ENCODE results near the gene LEFTY1.

LEFTY1 gene

DNA sequence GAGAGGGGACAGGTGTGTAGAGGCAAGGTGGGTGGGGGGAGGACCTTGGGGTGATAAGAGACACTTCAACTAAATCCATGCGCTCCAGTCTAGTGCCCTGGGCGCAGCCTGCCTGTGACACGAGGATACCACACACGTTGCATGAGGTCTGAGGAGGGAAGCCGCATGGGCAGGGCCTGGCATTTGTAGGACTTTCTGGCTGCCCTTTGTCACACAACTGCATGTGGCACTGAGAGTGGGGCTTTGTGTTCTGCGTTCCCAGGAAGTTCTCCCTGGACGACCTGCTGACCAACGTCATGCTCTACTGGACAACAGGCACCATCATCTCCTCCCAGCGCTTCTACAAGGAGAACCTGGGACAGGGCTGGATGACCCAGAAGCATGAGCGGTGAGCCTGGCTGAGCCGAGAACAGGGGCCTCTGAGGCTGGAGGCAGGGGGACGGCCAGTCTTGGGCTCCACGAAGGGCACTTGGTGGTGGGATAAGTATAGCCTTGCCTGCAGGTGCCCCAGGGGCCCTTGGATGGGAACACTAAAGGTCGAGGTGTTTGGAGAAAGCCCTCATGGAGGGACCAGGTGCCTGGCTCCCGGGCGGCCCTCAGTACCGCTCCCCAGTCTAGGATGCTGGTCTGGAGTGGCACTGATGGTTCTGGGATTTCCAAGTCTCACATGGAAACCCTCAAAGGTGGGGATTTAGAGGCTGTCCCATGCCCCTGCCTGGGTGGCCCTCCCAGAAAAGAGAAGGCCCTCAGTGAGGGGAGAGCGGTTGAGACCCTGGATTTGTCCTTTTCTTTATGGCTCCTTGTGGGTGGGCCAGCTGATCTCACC, 44.5 kb downstream of the LEFTY1 start:
- H3K27me3 ChIP-seq (ENCODE audit: insufficient read depth, poor library complexity, severe bottlenecking) = no peaks in the 10 kb centered on the region

GRCh38 chr1:225843426-225843795, 45.5 kb downstream of the LEFTY1 start:
- Histone ChIP-seq H3K27me3 (ENCODE audit: insufficient read depth, poor library complexity, severe bottlenecking) (no peaks in the 10 kb centered on the region), H3K27ac (replicated peaks) (no peak overlapping the region), H3K4me3 (replicated peaks; ENCODE audit: insufficient read depth, low read length) (no peak overlapping the region)
- no peak for DNase-seq (ENCODE audit: low read depth in 1 of 2, low spot score in 1 of 2)
- TF ChIP-seq REST (IDR thresholded peaks at IDR 0.05; ENCODE audit: insufficient replicate concordance, low read depth) = no peak
- no peak for TF ChIP-seq SPI1 (IDR thresholded peaks at IDR 0.05; ENCODE audit: borderline replicate concordance, low read depth)
- TF ChIP-seq GABPA (IDR thresholded peaks at IDR 0.05; ENCODE audit: low read depth) = no peak
- TF ChIP-seq, protein P1, sequence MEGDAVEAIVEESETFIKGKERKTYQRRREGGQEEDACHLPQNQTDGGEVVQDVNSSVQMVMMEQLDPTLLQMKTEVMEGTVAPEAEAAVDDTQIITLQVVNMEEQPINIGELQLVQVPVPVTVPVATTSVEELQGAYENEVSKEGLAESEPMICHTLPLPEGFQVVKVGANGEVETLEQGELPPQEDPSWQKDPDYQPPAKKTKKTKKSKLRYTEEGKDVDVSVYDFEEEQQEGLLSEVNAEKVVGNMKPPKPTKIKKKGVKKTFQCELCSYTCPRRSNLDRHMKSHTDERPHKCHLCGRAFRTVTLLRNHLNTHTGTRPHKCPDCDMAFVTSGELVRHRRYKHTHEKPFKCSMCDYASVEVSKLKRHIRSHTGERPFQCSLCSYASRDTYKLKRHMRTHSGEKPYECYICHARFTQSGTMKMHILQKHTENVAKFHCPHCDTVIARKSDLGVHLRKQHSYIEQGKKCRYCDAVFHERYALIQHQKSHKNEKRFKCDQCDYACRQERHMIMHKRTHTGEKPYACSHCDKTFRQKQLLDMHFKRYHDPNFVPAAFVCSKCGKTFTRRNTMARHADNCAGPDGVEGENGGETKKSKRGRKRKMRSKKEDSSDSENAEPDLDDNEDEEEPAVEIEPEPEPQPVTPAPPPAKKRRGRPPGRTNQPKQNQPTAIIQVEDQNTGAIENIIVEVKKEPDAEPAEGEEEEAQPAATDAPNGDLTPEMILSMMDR (IDR thresholded peaks at IDR 0.05; ENCODE audit: insufficient read depth, low read length) = no peak
- TF ChIP-seq POLR2AphosphoS5 (IDR thresholded peaks at IDR 0.05; ENCODE audit: low read depth) = no peak

More for the DNA sequence above, 44.5 kb downstream of the LEFTY1 start:
- no peak overlapping the region for H3K4me3 ChIP-seq (replicated peaks; ENCODE audit: insufficient read depth, low read length)
- H3K27ac ChIP-seq (replicated peaks) = no peak overlapping the region
- 0 out of 2 replicates have a peak, but pooled peaks have one; percentile 21 for TF ChIP-seq POLR2AphosphoS5 (IDR thresholded peaks at IDR 0.05; ENCODE audit: low read depth)
- TF ChIP-seq, protein P1 (IDR thresholded peaks at IDR 0.05; ENCODE audit: insufficient read depth, low read length) = no peak
- no peak for DNase-seq (ENCODE audit: low read depth in 1 of 2, low spot score in 1 of 2)

- H3K4me3 ChIP-seq (replicated peaks; ENCODE audit: insufficient read depth, low read length) = no peak overlapping the region
- no peak overlapping the region for H3K27ac ChIP-seq (replicated peaks)
- no peaks in the 10 kb centered on the region for H3K27me3 ChIP-seq (ENCODE audit: insufficient read depth, poor library complexity, severe bottlenecking)
- DNase-seq (ENCODE audit: low read depth in 1 of 2, low spot score in 1 of 2) = no peak
- TF ChIP-seq SPI1 (IDR thresholded peaks at IDR 0.05; ENCODE audit: borderline replicate concordance, low read depth) = no peak
- TF ChIP-seq, protein P1 (IDR thresholded peaks at IDR 0.05; ENCODE audit: insufficient read depth, low read length) = no peak
- no peak for TF ChIP-seq GABPA (IDR thresholded peaks at IDR 0.05; ENCODE audit: low read depth)
- TF ChIP-seq REST (IDR thresholded peaks at IDR 0.05; ENCODE audit: insufficient replicate concordance, low read depth) = no peak
- TF ChIP-seq POLR2AphosphoS5 (IDR thresholded peaks at IDR 0.05; ENCODE audit: low read depth) = no peak
Measured at GRCh38 chr1:225842788-225843425, 46.0 kb downstream of the LEFTY1 start.
